Ovary (tissue), 3 donors: ENCODE data around the gene ASAP2.

Source experiments
- CTCF ChIP-seq, 3 donors: fragments of 450-650 bp in 2 of 3; fragments of 200-600 bp in 1 of 3; IDR thresholded peaks; one replicate each; pipeline versions ENCODE4 v1.5.1 to v1.8.0; 2016 to 2022; ENCODE audit warnings: antibody characterized with exemption in 3 of 3, mild to moderate bottlenecking in 1 of 3
- EP300 ChIP-seq: sonication (generic); formaldehyde crosslinking; IDR thresholded peaks from one replicate; pipeline ENCODE4 v1.6.1; 2017; ENCODE audit warnings: antibody characterized with exemption
- POLR2A ChIP-seq: fragments of 450-650 bp; IDR thresholded peaks from one replicate; pipeline ENCODE4 v1.6.1; 2017; ENCODE audit warnings: antibody characterized with exemption, mild to moderate bottlenecking, moderate library complexity
- donor health status: DM: no; HTN: no; CAD: no.

GRCh38 chr2:9213477-9214051 is 7.0 kb downstream of the ASAP2 start:
- TF ChIP-seq CTCF (IDR thresholded peaks at IDR 0.05) (no peak), POLR2A (no peak), EP300 (no peak)
